ENCODE measurements around the gene ODAD4. TPM values are rescaled to one million over a fixed set of nuclear protein-coding genes. Genes with fewer than 3 reads are reported as not detected.

ODAD4 gene
- total RNA-seq, 2 donors from 2014 or later = 1.1 to 2.2 TPM

GRCh38 chr17:41907185-41907556 is 23.2 kb upstream of the ODAD4 start:
- DNase-seq (ENCODE audit: low spot score) (no peak), ATAC-seq (ENCODE audit: insufficient number of reproducible peaks, low FRiP score, low read depth) (no peak)
- H3K27me3 ChIP-seq (replicated peaks; ENCODE audit: insufficient read depth) = no peaks in the 10 kb centered on the region
- H3K9me3 ChIP-seq = no peaks in the 10 kb centered on the region
- peaks cover 79% of the 10 kb centered on the region for H3K36me3 ChIP-seq
- H3K27ac ChIP-seq = no peak overlapping the region
- TF ChIP-seq CTCF (IDR thresholded peaks at IDR 0.05) = no peak
- no peaks in the 10 kb centered on the region for H3K4me1 ChIP-seq (ENCODE audit: control insufficient read depth in 1 of 2, low read depth in 2 of 2)
- H3K4me3 ChIP-seq = no peak overlapping the region

GRCh38 chr17:41907633-41908539 is 22.5 kb upstream of the ODAD4 start:
- no peak for ATAC-seq (ENCODE audit: insufficient number of reproducible peaks, low FRiP score, low read depth)
- DNase-seq (ENCODE audit: low spot score) = no peak
- no peak for TF ChIP-seq CTCF (IDR thresholded peaks at IDR 0.05)
- H3K27me3 ChIP-seq (replicated peaks; ENCODE audit: insufficient read depth) = no peaks in the 10 kb centered on the region
- H3K27ac ChIP-seq = no peak overlapping the region
- H3K4me3 ChIP-seq = no peak overlapping the region
- H3K36me3 ChIP-seq = peaks cover 76% of the 10 kb centered on the region
- H3K9me3 ChIP-seq = no peaks in the 10 kb centered on the region
- no peaks in the 10 kb centered on the region for H3K4me1 ChIP-seq (ENCODE audit: control insufficient read depth in 1 of 2, low read depth in 2 of 2)

- Histone ChIP-seq H3K4me3 (no peak overlapping the region), H3K36me3 (peaks cover 74% of the 10 kb centered on the region), H3K4me1 (ENCODE audit: control insufficient read depth in 1 of 2, low read depth in 2 of 2) (no peaks in the 10 kb centered on the region), H3K27ac (no peak overlapping the region), H3K9me3 (no peaks in the 10 kb centered on the region), H3K27me3 (replicated peaks; ENCODE audit: insufficient read depth) (no peaks in the 10 kb centered on the region)
- no peak for ATAC-seq (ENCODE audit: insufficient number of reproducible peaks, low FRiP score, low read depth)
- DNase-seq (ENCODE audit: low spot score) = no peak
- no peak for TF ChIP-seq CTCF (IDR thresholded peaks at IDR 0.05)
These were observed 21.3 kb upstream of the ODAD4 start for GRCh38 chr17:41909088-41909487.

GRCh38 chr17:41910701-41911391 is 19.6 kb upstream of the ODAD4 start:
- ATAC-seq (ENCODE audit: insufficient number of reproducible peaks, low FRiP score, low read depth) (no peak), DNase-seq (ENCODE audit: low spot score) (no peak)
- Histone ChIP-seq H3K9me3 (no peaks in the 10 kb centered on the region), H3K36me3 (peaks cover 58% of the 10 kb centered on the region), H3K27me3 (replicated peaks; ENCODE audit: insufficient read depth) (no peaks in the 10 kb centered on the region), H3K27ac (no peak overlapping the region), H3K4me1 (ENCODE audit: control insufficient read depth in 1 of 2, low read depth in 2 of 2) (no peaks in the 10 kb centered on the region), H3K4me3 (no peak overlapping the region)
- TF ChIP-seq CTCF (IDR thresholded peaks at IDR 0.05) = no peak

GRCh38 chr17:41912925-41913324 is 17.5 kb upstream of the ODAD4 start:
- no peak for ATAC-seq (ENCODE audit: insufficient number of reproducible peaks, low FRiP score, low read depth)
- no peak for DNase-seq (ENCODE audit: low spot score)
- peaks cover 45% of the 10 kb centered on the region for H3K36me3 ChIP-seq
- H3K9me3 ChIP-seq = no peaks in the 10 kb centered on the region
- no peaks in the 10 kb centered on the region for H3K27me3 ChIP-seq (replicated peaks; ENCODE audit: insufficient read depth)
- H3K27ac ChIP-seq = no peak overlapping the region
- H3K4me1 ChIP-seq (ENCODE audit: control insufficient read depth in 1 of 2, low read depth in 2 of 2) = peaks cover 6 to 13% of the 10 kb centered on the region in 2 donors
- TF ChIP-seq CTCF (IDR thresholded peaks at IDR 0.05) = no peak
- H3K4me3 ChIP-seq = no peak overlapping the region

Measured in thoracic aorta (tissue), 2 donors.